HG03575 (cell line): Measurements from ENCODE around the gene RAB30.
A peak's percentile ranks its signal among the peaks of the same experiment; 100 is the strongest.

Source experiments
- ATAC-seq: cut with Tn5 transposase; IDR thresholded peaks from one replicate; pipeline ENCODE4 v1.9.1; 2021; ENCODE audit not compliant: unreplicated experiment, insufficient number of reproducible peaks, low FRiP score; ENCODE audit errors: extremely low read depth

RAB30 gene

DNA sequence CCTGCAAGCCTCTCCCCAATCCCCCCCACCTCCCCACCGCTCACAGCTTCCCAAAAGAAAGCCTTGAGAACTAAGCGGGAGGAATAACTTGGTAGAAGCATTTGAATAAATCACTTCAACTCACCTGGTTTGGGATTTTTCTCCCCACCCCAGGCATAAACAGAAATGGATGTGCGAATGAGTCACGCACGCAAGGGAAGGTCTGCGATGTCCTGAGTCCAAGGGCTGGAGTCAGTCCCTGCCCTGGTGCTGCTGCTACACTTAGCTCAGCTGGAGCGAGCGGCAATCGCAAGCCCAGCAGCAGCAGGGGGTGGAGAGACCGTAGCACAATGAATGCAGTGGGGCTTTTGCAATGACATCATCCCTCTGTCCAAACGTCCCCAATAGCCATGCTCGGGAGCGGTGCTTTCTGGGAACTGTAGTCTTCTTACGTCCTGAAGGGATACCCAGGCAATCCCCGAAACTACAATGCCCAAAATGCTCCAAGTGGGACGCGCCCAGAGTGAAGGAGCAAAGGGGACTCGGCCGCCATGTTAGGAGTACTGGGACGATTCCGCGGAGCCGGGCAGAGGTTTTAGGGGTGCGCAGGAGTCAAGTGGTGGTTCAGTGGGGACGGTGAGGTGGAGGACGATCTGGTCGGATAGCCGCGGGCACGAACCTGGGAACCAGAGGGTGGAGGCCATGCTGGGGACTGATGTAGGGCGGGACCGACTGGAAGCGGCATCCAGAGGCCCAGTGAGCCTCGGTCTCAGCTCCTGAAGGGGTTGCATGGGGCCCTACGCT lies at the start of gene RAB30:
Gene RAB30 (minus strand): TSS at position 331 of the 783 bp plus-strand sequence. CDS start 74,581 bp downstream, outside the sequence.
- peak; percentile 96 for ATAC-seq

- no peak for ATAC-seq
Measured at GRCh38 chr11:83120327-83120726, 48.6 kb upstream of the RAB30 start.

DNA sequence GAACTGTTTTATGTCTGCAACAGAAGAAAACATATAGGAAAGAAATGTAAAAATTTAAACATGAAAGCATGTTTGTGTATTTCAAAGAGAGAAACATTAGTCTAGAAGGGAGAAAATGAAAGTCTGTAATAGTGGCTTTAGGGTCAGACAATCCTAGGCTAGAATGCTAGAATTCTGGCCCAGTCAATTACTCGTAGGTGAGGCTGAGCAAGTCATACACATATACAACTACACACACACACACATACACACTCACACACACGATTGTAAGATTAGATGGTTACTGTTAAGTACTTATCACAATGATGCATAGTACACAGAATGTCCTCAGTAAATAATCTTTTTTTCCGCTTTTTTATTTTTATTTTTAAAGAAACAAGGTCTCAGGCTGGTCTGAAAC lies 47.5 kb upstream of the RAB30 start:
- no peak for ATAC-seq

- no peak for ATAC-seq
Measured at GRCh38 chr11:83118814-83119213, 47.1 kb upstream of the RAB30 start.

GRCh38 chr11:83116015-83116641 lies 44.4 kb upstream of the RAB30 start:
- ATAC-seq: no peak

- ATAC-seq: no peak
Measured at GRCh38 chr11:83115551-83115950, 43.9 kb upstream of the RAB30 start.

- ATAC-seq: no peak
Measured at GRCh38 chr11:83115026-83115425, 43.3 kb upstream of the RAB30 start.

GRCh38 chr11:83112886-83113285 lies 41.2 kb upstream of the RAB30 start:
- ATAC-seq: no peak

DNA sequence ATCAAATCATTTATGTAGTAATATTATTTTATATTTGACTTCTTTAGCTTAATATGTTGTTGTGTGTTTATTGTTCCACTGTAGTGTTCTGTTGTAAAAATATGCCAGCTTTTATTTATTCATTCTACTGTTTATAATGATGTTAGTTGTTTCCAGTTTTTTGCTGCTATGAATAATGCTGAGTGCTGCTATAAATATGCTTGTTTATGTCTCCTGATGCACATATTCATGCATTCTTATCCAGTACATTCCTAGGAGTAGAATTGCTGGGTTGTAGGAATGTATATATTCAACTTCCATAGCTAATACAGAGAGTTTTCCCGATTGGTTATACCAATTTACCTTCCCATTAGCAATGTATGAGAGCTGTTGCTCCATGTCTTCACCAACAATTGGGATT lies 33.5 kb upstream of the RAB30 start:
- ATAC-seq: no peak

- ATAC-seq: no peak
Measured at GRCh38 chr11:83102834-83103233, 31.1 kb upstream of the RAB30 start.

DNA sequence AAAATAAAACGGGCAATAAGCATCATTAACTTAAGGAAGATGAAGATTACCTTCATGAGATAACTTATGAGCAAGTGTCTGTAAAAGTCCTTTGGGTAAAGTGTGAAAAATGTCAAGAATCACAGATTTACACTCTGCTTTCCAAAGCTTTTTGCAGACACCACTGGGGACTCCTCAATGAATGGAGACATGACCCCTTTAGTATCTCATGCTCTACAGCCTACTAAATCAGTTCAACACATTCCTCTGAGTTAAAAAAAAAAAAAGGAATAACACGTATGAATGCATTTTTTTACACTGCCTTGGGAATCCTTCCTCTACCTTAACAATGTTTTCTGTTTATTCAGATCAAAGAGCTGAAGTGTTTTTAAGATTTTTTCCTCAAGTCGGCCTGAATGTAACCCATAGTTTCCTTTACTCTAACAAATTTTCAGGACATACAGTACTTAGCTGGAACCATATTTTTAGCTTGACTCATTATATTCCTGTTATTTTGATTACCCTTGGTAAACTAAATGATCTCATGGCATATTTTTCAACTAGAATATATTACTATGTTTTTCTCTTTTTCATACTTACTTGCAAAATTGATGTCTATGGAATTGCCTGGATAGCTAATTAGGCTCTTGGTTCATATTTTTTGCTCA lies 25.9 kb upstream of the RAB30 start:
- no peak for ATAC-seq

DNA sequence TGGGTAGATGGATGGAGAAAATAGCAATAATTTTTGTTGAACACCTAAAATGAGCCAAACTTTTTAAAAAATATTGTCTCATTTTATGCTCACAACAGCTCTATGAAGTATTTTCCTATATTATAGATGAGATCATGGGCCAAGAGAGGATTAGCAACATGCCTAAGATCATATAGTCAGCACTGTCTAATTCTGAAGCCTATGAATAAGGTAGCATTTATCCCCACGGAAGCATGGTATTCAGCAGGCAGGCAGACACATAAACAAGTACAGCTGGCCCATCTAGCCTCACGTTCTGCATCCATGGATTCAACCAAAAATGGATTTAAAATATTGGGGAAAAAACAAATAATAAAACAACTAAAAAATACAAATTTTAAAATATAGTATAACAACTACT lies 21.9 kb upstream of the RAB30 start:
- ATAC-seq: no peak

DNA sequence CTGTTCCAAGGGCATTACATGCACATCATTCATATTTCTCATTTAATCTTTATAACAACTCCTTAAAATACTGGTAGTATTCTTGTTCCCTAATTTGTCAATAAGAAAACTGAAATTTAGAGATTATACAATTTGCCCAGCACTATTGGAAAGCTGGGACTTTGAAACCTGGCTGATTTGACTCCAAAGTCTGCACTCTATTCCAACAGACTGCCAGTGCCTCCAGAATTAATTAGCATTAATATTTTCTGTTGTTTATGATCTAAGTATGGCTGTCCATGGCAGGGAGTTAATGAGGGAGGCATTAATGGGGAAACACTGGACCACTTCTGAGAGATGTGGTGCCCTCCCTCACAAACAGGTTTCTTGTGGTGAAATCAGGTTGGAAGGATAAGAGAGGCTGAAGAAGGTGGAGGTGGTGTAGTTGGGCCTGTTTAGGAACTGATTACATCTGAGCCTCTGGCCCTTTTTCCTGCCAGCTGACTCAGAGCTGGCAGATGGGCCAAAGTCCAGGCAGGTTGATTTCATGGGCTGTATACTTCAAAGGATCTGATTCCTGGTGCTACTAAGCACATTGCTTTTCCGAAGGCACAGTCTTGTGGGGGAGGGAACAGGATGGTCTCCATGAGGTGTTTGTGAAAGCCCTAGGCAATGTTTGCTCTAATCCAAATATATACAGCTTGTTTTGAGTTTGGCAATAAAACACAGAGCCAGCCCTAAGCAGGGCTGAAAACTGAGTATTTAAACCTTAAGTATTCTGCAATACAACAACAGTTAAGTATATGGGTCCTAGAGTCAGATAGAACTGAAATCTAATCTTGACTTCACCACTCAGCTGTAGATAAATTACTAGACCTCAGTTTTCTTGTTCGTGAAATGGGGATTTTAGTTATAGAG lies 21.0 kb upstream of the RAB30 start:
- no peak for ATAC-seq

- ATAC-seq: no peak
Measured at GRCh38 chr11:83088965-83089364, 17.3 kb upstream of the RAB30 start.

DNA sequence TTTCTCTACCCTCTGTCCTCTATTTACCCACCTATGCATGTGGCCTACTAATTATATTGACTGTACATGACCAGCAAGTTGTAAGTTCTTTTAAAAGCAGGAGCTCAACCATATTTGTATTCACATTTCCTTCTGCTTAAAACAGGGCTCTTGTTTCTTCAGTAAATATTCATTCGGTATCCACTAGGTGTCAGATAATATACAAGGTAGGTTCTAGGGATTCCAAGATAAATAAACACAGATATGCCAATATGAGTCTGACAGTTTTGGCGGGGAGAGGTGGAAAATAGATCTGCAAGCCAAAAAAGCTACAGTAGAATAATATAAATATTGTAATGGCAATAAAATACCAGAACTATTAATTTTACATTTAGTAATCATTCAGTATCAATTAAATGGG lies 15.3 kb upstream of the RAB30 start:
- no peak for ATAC-seq

- no peak for ATAC-seq
Measured at GRCh38 chr11:83079820-83080219, 8.1 kb upstream of the RAB30 start.

GRCh38 chr11:83078269-83078668 lies 6.6 kb upstream of the RAB30 start:
- no peak for ATAC-seq

GRCh38 chr11:83073884-83074283 lies 2.2 kb upstream of the RAB30 start:
- no peak for ATAC-seq

DNA sequence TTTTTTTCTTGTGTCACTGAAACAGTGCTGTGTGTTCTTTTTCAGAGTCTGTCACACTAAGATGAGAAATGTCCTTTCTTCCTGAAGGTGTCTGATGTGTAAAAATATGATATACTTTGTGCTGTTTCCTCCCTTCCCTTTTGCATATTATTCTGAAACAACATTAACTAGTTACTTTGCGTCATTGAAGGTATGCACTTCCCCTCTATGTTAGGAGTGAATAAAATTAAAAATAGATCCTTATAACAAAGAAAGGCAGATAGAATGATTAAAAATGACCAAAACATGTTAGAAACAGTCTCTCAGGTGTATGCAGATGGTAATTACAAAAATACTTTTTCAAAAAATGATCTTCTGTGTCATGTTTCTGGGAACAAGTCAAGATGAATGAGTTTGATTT lies 1.6 kb upstream of the RAB30 start:
- no peak for ATAC-seq
